Activated CD8-positive, alpha-beta T cell treated with anti-CD3 and anti-CD28 coated beads for 36 hours (primary cell): Measurements from ENCODE around the gene ACACA. TPM values are rescaled to one million over a fixed set of nuclear protein-coding genes. Genes with fewer than 3 reads are reported as not detected.

Source experiments
- ATAC-seq: fragments of 200-7000 bp; cut with Tn5 transposase; one replicate; pipeline ENCODE4 v1.10.0; 2021; ENCODE audit warnings: mild to moderate bottlenecking, moderate library complexity
- CTCF ChIA-PET: fragments of 350-600 bp; sonication (Branson Sonifier 250); formaldehyde crosslinking; loops from one replicate; lab custom pipeline; 2021; ENCODE audit warnings: antibody characterized with exemption; lab: Charles Lee
- POLR2A ChIA-PET: fragments of 350-600 bp; sonication (Branson Sonifier 250); formaldehyde crosslinking; loops from one replicate; lab custom pipeline; 2021; ENCODE audit warnings: antibody characterized with exemption; lab: Charles Lee
- DNase-seq: peaks from one replicate; pipeline ENCODE4 v3.0.0-alpha.2; 2020
- H3K27ac Mint-ChIP-seq: one replicate; pipeline ENCODE4 v1.8.0; 2021; ENCODE audit warnings: mild to moderate bottlenecking, mixed read lengths
- H3K27me3 Mint-ChIP-seq: one replicate; pipeline ENCODE4 v1.8.0; 2021; ENCODE audit warnings: mixed read lengths
- H3K36me3 Mint-ChIP-seq: one replicate; pipeline ENCODE4 v1.8.0; 2021; ENCODE audit warnings: low read depth, mixed read lengths
- H3K4me1 Mint-ChIP-seq: one replicate; pipeline ENCODE4 v1.8.0; 2021; ENCODE audit warnings: low read depth, mixed read lengths
- H3K4me3 Mint-ChIP-seq: one replicate; pipeline ENCODE4 v1.8.0; 2021; ENCODE audit warnings: mild to moderate bottlenecking, moderate library complexity, mixed read lengths
- H3K9me3 Mint-ChIP-seq: one replicate; pipeline ENCODE4 v1.8.0; 2021; ENCODE audit warnings: mixed read lengths
- intact Hi-C: fragments of 100-400 bp; cut with micrococcal nuclease; formaldehyde crosslinking; loops from one replicate; pipeline ENCODE4 v1.10.0; 2022
- total RNA-seq, 2 experiments: library from RNA; stranded (reverse); gene quantifications; one replicate each; pipeline ENCODE4 v1.2.3, GENCODE V29; 2021
- TF ChIP-seq, protein P1 (sequence below): fragments of 200-600 bp; IDR thresholded peaks from one replicate; pipeline ENCODE4 v1.8.0; 2022; ENCODE audit warnings: antibody characterized with exemption, mild to moderate bottlenecking

Gene ACACA
- total RNA-seq, 2 experiments from 2014 or later, result 66.0 to 68.2 TPM

DNA sequence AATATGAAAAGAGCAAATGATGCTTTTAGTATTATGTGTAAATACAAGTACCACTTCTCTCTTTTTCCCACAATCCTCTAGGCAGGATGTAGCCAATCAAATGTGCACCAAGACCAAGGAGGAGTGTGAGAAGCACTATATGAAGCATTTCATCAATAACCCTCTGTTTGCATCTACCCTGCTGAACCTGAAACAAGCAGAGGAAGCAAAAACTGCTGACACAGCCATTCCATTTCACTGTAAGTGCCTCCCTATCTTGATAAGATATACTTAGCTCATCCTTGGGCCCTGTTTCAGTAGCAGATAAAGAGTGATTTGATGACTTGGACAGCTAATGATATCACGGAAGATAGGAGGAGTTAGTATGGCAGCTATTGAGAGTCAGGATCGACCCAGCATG is 33.8 kb upstream of the ACACA start:
- POLR2A ChIA-PET, result interaction anchor here (0.6 to 2.0 kb wide), 2 partner anchors 10 to 397 kb away, joined by 3 to 4 read pairs; no protein-coding TSS in a partner anchor
- peak overlapping the region; percentile 25 for H3K27ac Mint-ChIP-seq
- intact Hi-C loops, result no loop called here
- H3K36me3 Mint-ChIP-seq, result peaks cover 43% of the 10 kb centered on the region
- no peaks in the 10 kb centered on the region for H3K9me3 Mint-ChIP-seq
- no peak for ATAC-seq
- CTCF ChIA-PET, result no interaction called here
- no peak for DNase-seq
- H3K4me1 Mint-ChIP-seq, result no peaks in the 10 kb centered on the region
- H3K27me3 Mint-ChIP-seq, result no peaks in the 10 kb centered on the region
- TF ChIP-seq, protein P1, sequence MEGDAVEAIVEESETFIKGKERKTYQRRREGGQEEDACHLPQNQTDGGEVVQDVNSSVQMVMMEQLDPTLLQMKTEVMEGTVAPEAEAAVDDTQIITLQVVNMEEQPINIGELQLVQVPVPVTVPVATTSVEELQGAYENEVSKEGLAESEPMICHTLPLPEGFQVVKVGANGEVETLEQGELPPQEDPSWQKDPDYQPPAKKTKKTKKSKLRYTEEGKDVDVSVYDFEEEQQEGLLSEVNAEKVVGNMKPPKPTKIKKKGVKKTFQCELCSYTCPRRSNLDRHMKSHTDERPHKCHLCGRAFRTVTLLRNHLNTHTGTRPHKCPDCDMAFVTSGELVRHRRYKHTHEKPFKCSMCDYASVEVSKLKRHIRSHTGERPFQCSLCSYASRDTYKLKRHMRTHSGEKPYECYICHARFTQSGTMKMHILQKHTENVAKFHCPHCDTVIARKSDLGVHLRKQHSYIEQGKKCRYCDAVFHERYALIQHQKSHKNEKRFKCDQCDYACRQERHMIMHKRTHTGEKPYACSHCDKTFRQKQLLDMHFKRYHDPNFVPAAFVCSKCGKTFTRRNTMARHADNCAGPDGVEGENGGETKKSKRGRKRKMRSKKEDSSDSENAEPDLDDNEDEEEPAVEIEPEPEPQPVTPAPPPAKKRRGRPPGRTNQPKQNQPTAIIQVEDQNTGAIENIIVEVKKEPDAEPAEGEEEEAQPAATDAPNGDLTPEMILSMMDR, result no peak
- no peak overlapping the region for H3K4me3 Mint-ChIP-seq

GRCh38 chr17:37438141-37438540 is 31.5 kb upstream of the ACACA start:
- Mint-ChIP-seq H3K27me3 (no peaks in the 10 kb centered on the region), H3K27ac (no peak overlapping the region), H3K9me3 (no peaks in the 10 kb centered on the region), H3K4me3 (no peak overlapping the region), H3K36me3 (peaks cover 41% of the 10 kb centered on the region), H3K4me1 (no peaks in the 10 kb centered on the region)
- DNase-seq (no peak), ATAC-seq (no peak)
- CTCF ChIA-PET, result interaction anchor here (0.9 to 3.5 kb wide), 8 partner anchors 8 to 792 kb away, joined by 3 to 16 read pairs (median 4); no protein-coding TSS in a partner anchor
- POLR2A ChIA-PET, result interaction anchor here (0.5 to 0.9 kb wide), 2 partner anchors 13 to 95 kb away, joined by 3 read pairs; no protein-coding TSS in a partner anchor
- intact Hi-C loops, result no loop called here
- TF ChIP-seq, protein P1, result no peak

DNA sequence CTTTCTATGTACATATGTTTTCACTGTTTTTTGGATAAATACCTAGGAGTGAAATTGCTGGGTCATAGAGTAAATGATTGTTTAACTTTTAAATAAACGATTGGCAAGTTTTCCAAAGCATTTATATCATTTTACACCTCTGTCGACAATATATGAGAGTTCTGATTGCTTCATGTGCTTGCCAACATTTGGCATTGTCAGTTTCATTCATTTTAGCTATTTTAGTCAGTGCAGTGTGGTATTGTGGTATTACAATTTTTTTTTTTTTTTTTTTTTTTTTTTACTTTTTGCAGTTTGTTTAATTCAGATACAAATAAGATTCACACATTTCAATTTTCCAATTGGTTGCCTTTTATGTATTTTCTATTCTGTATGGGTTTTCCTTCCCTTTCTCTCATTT is 26.0 kb upstream of the ACACA start:
- Mint-ChIP-seq H3K27me3 (no peaks in the 10 kb centered on the region), H3K4me3 (no peak overlapping the region), H3K36me3 (peaks cover 41% of the 10 kb centered on the region), H3K9me3 (no peaks in the 10 kb centered on the region), H3K4me1 (peaks cover 34% of the 10 kb centered on the region), H3K27ac (no peak overlapping the region)
- POLR2A ChIA-PET, result no interaction called here
- DNase-seq (no peak), ATAC-seq (no peak)
- TF ChIP-seq, protein P1, result no peak
- intact Hi-C loops, result no loop called here
- CTCF ChIA-PET, result interaction anchor here (1.0 to 1.5 kb wide), 2 partner anchors 24 to 59 kb away, joined by 3 read pairs; no protein-coding TSS in a partner anchor

GRCh38 chr17:37430051-37430627 is 23.5 kb upstream of the ACACA start:
- peaks cover 34% of the 10 kb centered on the region for H3K4me1 Mint-ChIP-seq
- peak; percentile 91 for ATAC-seq
- no peaks in the 10 kb centered on the region for H3K27me3 Mint-ChIP-seq
- ChIA-PET POLR2A (interaction anchor here (1.1 to 1.5 kb wide), 7 partner anchors 10 to 57 kb away, joined by 3 to 14 read pairs (median 5); partner anchors contain the start of gene TADA2A), CTCF (interaction anchor here (1.0 to 1.4 kb wide), 7 partner anchors 8 to 179 kb away, joined by 3 to 7 read pairs (median 4); partner anchors contain the start of gene SYNRG)
- peak; percentile 12 for DNase-seq
- peak overlapping the region; percentile 52 for H3K4me3 Mint-ChIP-seq
- peaks cover 52% of the 10 kb centered on the region for H3K36me3 Mint-ChIP-seq
- TF ChIP-seq, protein P1, result no peak
- no peaks in the 10 kb centered on the region for H3K9me3 Mint-ChIP-seq
- intact Hi-C loops, result no loop called here
- peak overlapping the region; percentile 97 for H3K27ac Mint-ChIP-seq

GRCh38 chr17:37429453-37429852 is 22.8 kb upstream of the ACACA start:
- ChIA-PET POLR2A (interaction anchor here (1.1 to 1.5 kb wide), 7 partner anchors 10 to 56 kb away, joined by 3 to 14 read pairs (median 5); partner anchors contain the start of gene TADA2A), CTCF (interaction anchor here (1.0 to 1.4 kb wide), 7 partner anchors 9 to 180 kb away, joined by 3 to 7 read pairs (median 4); partner anchors contain the start of gene SYNRG)
- Mint-ChIP-seq H3K27me3 (no peaks in the 10 kb centered on the region), H3K36me3 (peaks cover 56% of the 10 kb centered on the region), H3K9me3 (no peaks in the 10 kb centered on the region), H3K4me3 (peak overlapping the region; percentile 52), H3K4me1 (peaks cover 34% of the 10 kb centered on the region), H3K27ac (peak overlapping the region; percentile 97)
- ATAC-seq (no peak), DNase-seq (no peak)
- intact Hi-C loops, result no loop called here
- TF ChIP-seq, protein P1, result no peak
